Cardiac fibroblast (primary cell): ENCODE results near the gene DUSP15.
A peak's percentile ranks its signal among the peaks of the same experiment; 100 is the strongest.

Experiments used
- DNase-seq, 2 donors: peaks; one replicate each; pipeline versions ENCODE4 v3.0.0 to v3.0.0-alpha.2; 2010; ENCODE audit warnings: low read depth in 2 of 2
- H3K4me3 ChIP-seq, 2 donors: replicated peaks in 1 of 2; 1 replicate in 1 of 2; 2 replicates in 1 of 2; pipeline ENCODE4 v1.5.1; 2011; ENCODE audit warnings: low read depth in 2 of 2, low read length in 2 of 2, mild to moderate bottlenecking in 2 of 2, moderate library complexity in 1 of 2
- TF ChIP-seq, protein P1 (sequence below): IDR thresholded peaks from one replicate; pipeline ENCODE4 v1.5.1; 2011; ENCODE audit warnings: low read depth, mild to moderate bottlenecking, low read length, inconsistent platforms

The DUSP15 gene

DNA sequence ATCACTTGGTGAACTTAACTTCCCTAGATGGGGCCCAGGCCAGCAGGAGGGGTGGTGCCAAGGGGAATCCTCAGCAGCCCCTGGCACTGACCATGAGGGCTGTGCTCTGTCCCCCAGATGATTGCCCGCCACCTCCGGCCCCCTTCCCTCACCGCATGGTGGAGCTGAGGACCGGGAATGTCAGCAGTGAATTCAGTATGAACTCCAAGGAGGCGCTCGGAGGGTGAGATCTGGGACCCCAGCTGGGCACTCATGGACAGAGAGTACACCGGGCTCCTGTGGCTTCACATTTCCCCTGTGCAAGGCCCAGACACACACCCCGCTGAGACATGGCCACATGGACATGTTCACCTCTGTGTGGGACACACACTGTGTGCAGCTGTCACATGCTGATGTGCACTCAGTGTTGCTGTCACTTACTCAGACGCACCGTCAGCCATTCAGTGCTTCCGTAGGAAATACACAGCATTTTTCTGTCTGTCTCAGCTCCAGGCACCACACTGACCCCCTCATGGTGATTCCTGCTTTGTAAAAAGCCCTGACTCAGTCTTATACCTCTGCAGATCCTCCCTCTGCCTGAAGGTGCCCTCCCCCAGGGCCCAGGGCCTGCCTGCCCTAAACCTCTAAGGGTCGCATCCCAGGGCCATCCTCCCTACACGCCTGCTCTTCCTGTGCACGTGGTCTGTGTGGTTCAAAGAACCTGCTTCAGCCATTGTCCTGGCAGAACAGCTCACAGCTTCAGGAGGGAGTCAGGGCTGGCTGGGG lies 46.8 kb downstream of the DUSP15 start:
- H3K4me3 ChIP-seq: no peak overlapping the region
- peak in 1 of 2 donors; percentile 54 for DNase-seq
- TF ChIP-seq, protein P1, sequence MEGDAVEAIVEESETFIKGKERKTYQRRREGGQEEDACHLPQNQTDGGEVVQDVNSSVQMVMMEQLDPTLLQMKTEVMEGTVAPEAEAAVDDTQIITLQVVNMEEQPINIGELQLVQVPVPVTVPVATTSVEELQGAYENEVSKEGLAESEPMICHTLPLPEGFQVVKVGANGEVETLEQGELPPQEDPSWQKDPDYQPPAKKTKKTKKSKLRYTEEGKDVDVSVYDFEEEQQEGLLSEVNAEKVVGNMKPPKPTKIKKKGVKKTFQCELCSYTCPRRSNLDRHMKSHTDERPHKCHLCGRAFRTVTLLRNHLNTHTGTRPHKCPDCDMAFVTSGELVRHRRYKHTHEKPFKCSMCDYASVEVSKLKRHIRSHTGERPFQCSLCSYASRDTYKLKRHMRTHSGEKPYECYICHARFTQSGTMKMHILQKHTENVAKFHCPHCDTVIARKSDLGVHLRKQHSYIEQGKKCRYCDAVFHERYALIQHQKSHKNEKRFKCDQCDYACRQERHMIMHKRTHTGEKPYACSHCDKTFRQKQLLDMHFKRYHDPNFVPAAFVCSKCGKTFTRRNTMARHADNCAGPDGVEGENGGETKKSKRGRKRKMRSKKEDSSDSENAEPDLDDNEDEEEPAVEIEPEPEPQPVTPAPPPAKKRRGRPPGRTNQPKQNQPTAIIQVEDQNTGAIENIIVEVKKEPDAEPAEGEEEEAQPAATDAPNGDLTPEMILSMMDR: peak; percentile 18

GRCh38 chr20:31822421-31823330 lies 47.7 kb downstream of the DUSP15 start:
- DNase-seq: peak; percentile 66 to 68
- no peak overlapping the region for H3K4me3 ChIP-seq
- TF ChIP-seq, protein P1: peak; percentile 96

DNA sequence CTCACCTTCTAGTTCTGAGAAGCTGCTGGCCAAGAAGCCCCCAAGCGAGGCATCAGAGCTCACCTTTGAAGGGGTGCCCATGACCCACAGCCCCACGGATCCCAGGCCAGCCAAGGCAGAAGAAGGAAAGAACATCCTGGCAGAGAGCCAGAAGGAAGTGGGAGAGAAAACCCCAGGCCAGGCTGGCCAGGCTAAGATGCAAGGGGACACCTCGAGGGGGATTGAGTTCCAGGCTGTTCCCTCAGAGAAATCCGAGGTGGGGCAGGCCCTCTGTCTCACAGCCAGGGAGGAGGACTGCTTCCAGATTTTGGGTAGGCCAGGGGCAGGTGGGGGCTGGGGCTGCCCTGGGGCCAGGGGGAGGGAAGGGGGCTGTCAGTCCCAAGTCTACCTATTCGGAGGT lies 48.9 kb downstream of the DUSP15 start:
- DNase-seq: no peak
- no peak overlapping the region for H3K4me3 ChIP-seq
- TF ChIP-seq, protein P1: no peak

DNA sequence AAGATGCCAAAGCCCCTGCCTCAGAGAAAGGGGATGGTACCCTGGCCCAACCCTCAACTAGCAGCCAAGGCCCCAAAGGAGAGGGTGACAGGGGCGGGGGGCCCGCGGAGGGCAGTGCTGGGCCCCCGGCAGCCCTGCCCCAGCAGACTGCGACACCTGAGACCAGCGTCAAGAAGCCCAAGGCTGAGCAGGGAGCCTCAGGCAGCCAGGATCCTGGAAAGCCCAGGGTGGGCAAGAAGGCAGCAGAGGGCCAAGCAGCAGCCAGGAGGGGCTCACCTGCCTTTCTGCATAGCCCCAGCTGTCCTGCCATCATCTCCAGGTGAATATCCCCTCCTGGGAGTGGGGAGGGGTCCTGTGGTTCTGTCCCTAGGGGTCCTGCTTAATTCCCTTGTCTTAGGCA lies 50.1 kb downstream of the DUSP15 start:
- H3K4me3 ChIP-seq: no peak overlapping the region
- TF ChIP-seq, protein P1: no peak
- DNase-seq: no peak

DNA sequence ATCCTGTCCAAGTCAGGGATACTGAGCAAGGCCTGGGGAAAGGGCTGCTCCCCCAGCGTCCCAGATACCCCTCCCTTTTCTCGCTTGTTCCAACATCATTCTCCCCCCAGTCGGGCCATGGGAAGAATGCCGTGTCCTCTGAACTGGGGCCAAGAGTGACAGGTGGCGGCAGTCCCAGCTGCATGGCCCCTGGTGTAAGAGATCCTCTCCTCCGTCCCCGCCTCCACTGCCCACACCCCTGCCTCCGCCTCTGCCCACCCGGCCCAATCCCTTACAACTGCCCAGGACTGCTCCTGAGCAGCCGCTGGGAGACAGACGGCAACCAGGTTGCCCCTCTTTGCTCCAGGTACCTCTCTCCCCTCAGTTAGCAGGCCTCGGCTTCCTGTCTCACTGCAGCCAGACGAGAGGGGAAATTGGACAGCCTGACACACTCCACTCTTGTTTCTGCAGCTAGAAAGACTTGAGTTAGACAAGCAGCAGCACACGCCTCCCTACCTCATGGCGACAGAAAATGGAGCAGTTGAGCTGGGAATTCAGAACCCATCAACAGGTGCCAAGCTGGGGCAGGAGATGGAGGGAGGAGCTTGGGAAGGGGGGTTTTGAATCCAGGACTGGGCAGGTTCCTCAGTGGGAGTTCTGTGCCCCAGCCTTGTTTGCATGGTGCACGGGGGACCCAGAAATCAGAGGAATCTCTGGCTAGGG lies 51.1 kb downstream of the DUSP15 start, which contains the start of gene MYLK2:
Gene MYLK2, plus strand, starts transcription at position 274 of the 702 bp plus-strand sequence. Its CDS starts 225 bp downstream, at position 499.
- TF ChIP-seq, protein P1: no peak
- DNase-seq: no peak

GRCh38 chr20:31818376-31818908 lies 51.9 kb downstream of the DUSP15 start:
- no peak overlapping the region for H3K4me3 ChIP-seq
- DNase-seq: no peak
- TF ChIP-seq, protein P1: no peak

More for the DNA sequence above, 51.1 kb downstream of the DUSP15 start, which contains the start of gene MYLK2:
- H3K4me3 ChIP-seq: no peak within 1 kb of the TSS
